T-helper 1 cell treated with Interleukin-12 subunit alpha and Interleukin-12 subunit beta and Interleukin-4 antibody, amounts not matched to agents 30 μg/mL and 1 μg/mL, for 36 hours (primary cell): ENCODE measurements around the gene STRIT1.
"Not testable (repeated sequence)": the region's sequence is repeated elsewhere in the genome, so short reads cannot be mapped to it uniquely, and the experiment has no call there.

Experiments
- H3K27ac Mint-ChIP-seq: one replicate; pipeline ENCODE4 v1.8.0; 2021; ENCODE audit warnings: mild to moderate bottlenecking, mixed read lengths
- H3K27me3 Mint-ChIP-seq: one replicate; pipeline ENCODE4 v1.8.0; 2021; ENCODE audit warnings: low read depth, mixed read lengths
- H3K36me3 Mint-ChIP-seq: one replicate; pipeline ENCODE4 v1.8.0; 2021; ENCODE audit warnings: low read depth, mixed read lengths
- H3K4me1 Mint-ChIP-seq: one replicate; pipeline ENCODE4 v1.8.0; 2021; ENCODE audit warnings: low read depth, mixed read lengths
- H3K4me3 Mint-ChIP-seq: one replicate; pipeline ENCODE4 v1.8.0; 2021; ENCODE audit warnings: mild to moderate bottlenecking, moderate library complexity, mixed read lengths
- H3K9me3 Mint-ChIP-seq: one replicate; pipeline ENCODE4 v1.8.0; 2021; ENCODE audit warnings: mixed read lengths

Gene STRIT1

DNA sequence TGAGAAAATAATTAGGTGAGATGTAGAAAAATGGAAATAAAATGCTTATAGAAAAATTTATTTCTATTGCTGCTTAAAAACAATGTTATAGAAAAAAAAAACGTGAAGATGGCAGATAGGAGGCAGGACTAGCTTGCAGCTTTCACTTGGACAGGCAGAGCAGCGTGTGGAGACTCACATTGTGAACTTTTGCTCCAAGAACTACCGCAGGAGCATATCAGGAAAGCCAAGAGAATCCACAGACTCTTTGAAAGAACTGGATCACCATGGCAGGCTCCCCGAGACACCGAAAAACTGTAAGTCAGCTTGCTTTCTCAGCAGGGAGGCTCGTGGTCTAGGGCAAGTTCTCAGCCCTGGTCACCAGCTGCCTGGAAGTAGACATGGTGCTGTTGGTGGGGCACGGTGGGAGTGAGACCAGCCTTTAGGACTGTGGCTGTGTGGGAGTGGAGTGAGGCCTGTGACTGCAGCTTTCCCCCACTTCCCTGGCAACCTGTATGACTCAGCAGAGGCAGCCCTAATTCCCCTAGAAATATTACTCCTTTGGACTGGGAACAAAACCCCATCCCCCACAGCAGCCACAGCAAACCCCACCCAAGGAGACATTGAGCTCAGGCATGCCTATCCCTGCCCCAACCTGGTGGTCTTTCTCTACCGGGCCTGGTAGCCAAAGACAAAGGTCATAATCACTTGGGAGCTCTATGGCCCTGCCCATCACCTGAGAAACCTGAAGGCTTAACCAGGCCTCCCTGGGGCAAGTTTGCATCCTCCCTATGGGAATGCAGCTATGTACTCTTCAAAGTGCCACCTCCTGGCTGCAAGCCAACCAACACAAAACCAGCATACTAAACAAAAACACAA, 22.8 kb downstream of the STRIT1 start:
- Mint-ChIP-seq H3K4me1 (no peaks in the 10 kb centered on the region), H3K4me3 (no peak overlapping the region), H3K27me3 (no peaks in the 10 kb centered on the region), H3K9me3 (no peaks in the 10 kb centered on the region), H3K27ac (no peak overlapping the region), H3K36me3 (no peaks in the 10 kb centered on the region)

DNA sequence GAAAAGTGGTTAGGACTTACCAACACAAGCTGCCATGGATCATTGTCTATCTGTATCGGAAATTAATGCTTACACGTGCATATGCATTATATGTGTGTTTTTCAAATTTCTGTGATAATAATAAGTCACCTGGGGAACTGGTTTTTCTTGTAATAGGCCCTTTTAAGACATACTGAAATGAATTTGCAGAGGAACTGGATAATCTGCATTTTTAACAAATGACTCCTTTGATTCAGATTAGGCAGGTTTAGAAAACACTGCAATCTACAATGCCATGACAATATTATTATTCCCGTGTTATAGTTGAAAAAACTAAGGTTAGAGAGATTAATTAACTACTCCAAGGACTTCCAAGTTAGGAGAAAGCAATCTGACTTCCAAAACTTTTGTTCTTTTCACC, 23.4 kb downstream of the STRIT1 start:
- H3K4me1 Mint-ChIP-seq: no peaks in the 10 kb centered on the region
- no peak overlapping the region for H3K27ac Mint-ChIP-seq
- no peaks in the 10 kb centered on the region for H3K9me3 Mint-ChIP-seq
- H3K27me3 Mint-ChIP-seq: no peaks in the 10 kb centered on the region
- H3K36me3 Mint-ChIP-seq: no peaks in the 10 kb centered on the region
- H3K4me3 Mint-ChIP-seq: no peak overlapping the region

- not testable (repeated sequence) for H3K36me3 Mint-ChIP-seq, H3K9me3 Mint-ChIP-seq, H3K27me3 Mint-ChIP-seq, H3K27ac Mint-ChIP-seq, H3K4me1 Mint-ChIP-seq, H3K4me3 Mint-ChIP-seq
These were observed 30.6 kb downstream of the STRIT1 start for GRCh38 chr3:155262855-155263254.

GRCh38 chr3:155262295-155262694, 31.2 kb downstream of the STRIT1 start:
- H3K9me3 Mint-ChIP-seq: no peaks in the 10 kb centered on the region
- H3K4me1 Mint-ChIP-seq: no peaks in the 10 kb centered on the region
- no peak overlapping the region for H3K4me3 Mint-ChIP-seq
- no peaks in the 10 kb centered on the region for H3K27me3 Mint-ChIP-seq
- no peaks in the 10 kb centered on the region for H3K36me3 Mint-ChIP-seq
- no peak overlapping the region for H3K27ac Mint-ChIP-seq

GRCh38 chr3:155254445-155254844, 39.0 kb downstream of the STRIT1 start:
- H3K4me3 Mint-ChIP-seq: no peak overlapping the region
- H3K27ac Mint-ChIP-seq: no peak overlapping the region
- H3K4me1 Mint-ChIP-seq: no peaks in the 10 kb centered on the region
- H3K27me3 Mint-ChIP-seq: no peaks in the 10 kb centered on the region
- H3K9me3 Mint-ChIP-seq: no peaks in the 10 kb centered on the region
- H3K36me3 Mint-ChIP-seq: no peaks in the 10 kb centered on the region

- Mint-ChIP-seq H3K27me3 (no peaks in the 10 kb centered on the region), H3K4me1 (no peaks in the 10 kb centered on the region), H3K27ac (no peak overlapping the region), H3K9me3 (no peaks in the 10 kb centered on the region), H3K4me3 (no peak overlapping the region), H3K36me3 (no peaks in the 10 kb centered on the region)
These were observed 40.9 kb downstream of the STRIT1 start for GRCh38 chr3:155252535-155252934.

DNA sequence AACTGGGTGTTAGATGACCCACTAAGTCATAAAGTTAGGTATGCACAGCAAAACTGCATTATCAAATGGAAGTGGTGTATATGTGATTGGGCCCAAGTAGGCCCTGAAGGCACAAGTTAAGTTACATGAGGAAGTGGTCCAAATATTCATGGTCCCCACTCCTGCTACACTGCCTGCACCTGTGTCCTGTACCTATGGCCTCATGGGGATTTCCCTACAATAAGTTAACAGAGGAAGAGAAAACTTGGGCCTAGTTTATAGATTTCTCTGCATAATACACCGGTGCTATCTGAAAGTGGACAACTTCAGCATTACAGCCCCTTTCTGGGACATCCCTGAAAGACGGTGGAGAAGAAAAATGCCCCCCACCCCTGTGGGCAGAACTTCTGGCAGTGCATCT, 41.5 kb downstream of the STRIT1 start:
- Mint-ChIP-seq H3K36me3 (no peaks in the 10 kb centered on the region), H3K9me3 (no peaks in the 10 kb centered on the region), H3K27ac (no peak overlapping the region), H3K4me1 (no peaks in the 10 kb centered on the region), H3K27me3 (no peaks in the 10 kb centered on the region), H3K4me3 (no peak overlapping the region)

DNA sequence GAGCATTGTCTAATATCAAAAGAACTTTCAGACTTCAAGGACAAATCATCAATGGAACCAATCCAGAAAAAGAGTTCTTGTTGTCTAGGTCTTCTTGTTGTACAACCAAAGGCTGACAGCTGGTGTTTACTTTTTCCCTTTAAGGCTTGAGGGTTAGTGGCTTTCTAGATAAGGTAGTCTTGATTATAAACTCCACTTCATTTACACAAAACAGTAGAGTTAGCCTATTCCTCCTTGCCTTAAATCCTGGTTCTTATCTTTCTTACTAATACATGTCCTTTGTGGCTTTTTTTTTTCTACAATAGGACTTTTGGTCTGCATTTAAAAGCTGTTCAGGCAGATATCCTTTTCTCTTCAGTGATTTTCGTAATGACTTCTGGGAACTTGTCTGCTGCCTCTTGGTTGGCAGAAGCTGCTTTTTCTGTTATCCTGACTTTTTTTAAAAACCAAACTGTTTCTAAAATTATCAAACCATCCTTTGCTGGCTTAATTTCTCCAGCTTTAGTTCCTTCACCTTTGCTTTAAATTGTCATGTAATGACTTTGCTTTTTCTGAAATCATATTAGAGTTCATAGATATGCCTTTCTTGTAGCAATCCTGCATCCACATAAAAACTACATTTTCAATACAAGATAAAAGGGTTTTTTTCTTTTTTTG, 44.8 kb downstream of the STRIT1 start:
- Mint-ChIP-seq H3K4me1 (no peaks in the 10 kb centered on the region), H3K36me3 (no peaks in the 10 kb centered on the region), H3K27ac (no peak overlapping the region), H3K4me3 (no peak overlapping the region), H3K27me3 (no peaks in the 10 kb centered on the region), H3K9me3 (no peaks in the 10 kb centered on the region)

- H3K36me3 Mint-ChIP-seq: no peaks in the 10 kb centered on the region
- H3K4me3 Mint-ChIP-seq: no peak overlapping the region
- no peaks in the 10 kb centered on the region for H3K9me3 Mint-ChIP-seq
- no peaks in the 10 kb centered on the region for H3K27me3 Mint-ChIP-seq
- H3K27ac Mint-ChIP-seq: no peak overlapping the region
- no peaks in the 10 kb centered on the region for H3K4me1 Mint-ChIP-seq
These were observed 48.8 kb downstream of the STRIT1 start for GRCh38 chr3:155244699-155245098.

GRCh38 chr3:155244216-155244615, 49.3 kb downstream of the STRIT1 start:
- Mint-ChIP-seq H3K27ac (no peak overlapping the region), H3K9me3 (no peaks in the 10 kb centered on the region), H3K36me3 (no peaks in the 10 kb centered on the region), H3K4me3 (no peak overlapping the region), H3K27me3 (no peaks in the 10 kb centered on the region), H3K4me1 (no peaks in the 10 kb centered on the region)

DNA sequence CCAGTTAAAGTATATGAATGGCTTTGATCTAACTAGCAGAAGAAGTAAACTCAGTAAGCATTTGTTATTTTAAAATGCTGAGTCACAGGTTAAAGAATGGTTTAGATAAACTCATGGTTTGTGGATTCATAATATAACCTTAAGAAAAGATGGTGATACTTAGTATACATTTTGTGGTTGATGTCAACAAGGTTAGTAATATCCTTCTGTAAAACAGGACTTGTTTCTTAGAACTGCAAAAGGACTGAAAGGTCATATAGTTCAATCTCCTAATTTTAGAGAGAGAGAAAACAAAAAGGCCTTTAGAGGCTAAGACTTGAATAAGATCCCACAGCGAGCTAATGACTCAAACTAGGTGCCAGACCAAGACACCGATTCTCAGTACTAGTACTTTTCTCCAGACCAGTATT, 50.0 kb downstream of the STRIT1 start:
- Mint-ChIP-seq H3K9me3 (no peaks in the 10 kb centered on the region), H3K4me1 (no peaks in the 10 kb centered on the region), H3K4me3 (no peak overlapping the region), H3K36me3 (no peaks in the 10 kb centered on the region), H3K27me3 (no peaks in the 10 kb centered on the region), H3K27ac (no peak overlapping the region)

DNA sequence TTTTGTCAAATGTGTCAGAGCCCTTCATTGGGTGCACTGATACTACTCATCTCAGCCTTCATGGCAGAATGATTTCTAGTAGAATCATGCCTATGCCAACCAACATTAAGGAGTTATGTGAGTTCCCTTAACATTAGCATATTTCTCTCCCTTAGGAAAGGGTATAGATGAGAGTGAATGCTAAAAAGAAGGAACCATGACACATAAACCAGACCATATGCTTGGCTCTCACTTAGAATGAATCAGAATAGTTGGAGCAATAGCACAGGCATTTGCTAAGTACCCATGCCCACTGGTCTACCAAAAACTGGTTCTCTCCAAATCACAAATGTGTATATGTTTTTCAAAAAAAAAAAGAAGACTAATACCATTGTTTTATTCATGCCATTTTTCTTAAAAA, 51.1 kb downstream of the STRIT1 start:
- no peaks in the 10 kb centered on the region for H3K36me3 Mint-ChIP-seq
- H3K4me3 Mint-ChIP-seq: no peak overlapping the region
- no peaks in the 10 kb centered on the region for H3K4me1 Mint-ChIP-seq
- H3K9me3 Mint-ChIP-seq: no peaks in the 10 kb centered on the region
- H3K27me3 Mint-ChIP-seq: no peaks in the 10 kb centered on the region
- H3K27ac Mint-ChIP-seq: no peak overlapping the region

- no peaks in the 10 kb centered on the region for H3K27me3 Mint-ChIP-seq
- no peaks in the 10 kb centered on the region for H3K36me3 Mint-ChIP-seq
- H3K9me3 Mint-ChIP-seq: no peaks in the 10 kb centered on the region
- H3K4me3 Mint-ChIP-seq: no peak overlapping the region
- H3K27ac Mint-ChIP-seq: no peak overlapping the region
- no peaks in the 10 kb centered on the region for H3K4me1 Mint-ChIP-seq
These were observed 51.9 kb downstream of the STRIT1 start for GRCh38 chr3:155241579-155241978.
